Karpas-422 (cell line): Measurements from ENCODE around the gene VEGFD. TPM values are rescaled to one million over a fixed set of nuclear protein-coding genes. Genes with fewer than 3 reads are reported as not detected.

Source experiments
- DNase-seq: peaks from one replicate; pipeline ENCODE4 v3.0.0-alpha.2; 2015
- H2AFZ ChIP-seq: fragments of 200-600 bp; sonication (generic); 2 replicates; pipeline ENCODE4 v1.6.1; 2014; ENCODE audit warnings: antibody characterized with exemption, low read length, mixed read lengths
- H3K27ac ChIP-seq: fragments of 200-600 bp; sonication (generic); 2 replicates; pipeline ENCODE4 v1.5.1; 2014; ENCODE audit warnings: mild to moderate bottlenecking, low read length, moderate library complexity
- H3K27me3 ChIP-seq: fragments of 200-600 bp; sonication (generic); 2 replicates; pipeline ENCODE4 v1.6.1; 2014; ENCODE audit warnings: low read length, mixed read lengths
- H3K36me3 ChIP-seq: fragments of 200-600 bp; sonication (generic); 2 replicates; pipeline ENCODE4 v1.6.1; 2014; ENCODE audit warnings: low read length, mixed read lengths; ENCODE audit not compliant: insufficient read depth
- H3K4me1 ChIP-seq: fragments of 200-600 bp; sonication (generic); 2 replicates; pipeline ENCODE4 v1.6.1; 2014; ENCODE audit warnings: mild to moderate bottlenecking, low read length, mixed read lengths
- H3K4me2 ChIP-seq: fragments of 200-600 bp; sonication (generic); 2 replicates; pipeline ENCODE4 v1.6.1; 2014; ENCODE audit warnings: low read length, low read depth, mild to moderate bottlenecking; ENCODE audit not compliant: poor library complexity, severe bottlenecking
- H3K4me3 ChIP-seq: fragments of 200-600 bp; sonication (generic); 2 replicates; pipeline ENCODE4 v1.5.1; 2014; ENCODE audit warnings: mild to moderate bottlenecking, antibody characterized with exemption, low read length, mixed read lengths
- H3K79me2 ChIP-seq: fragments of 200-600 bp; sonication (generic); 2 replicates; pipeline ENCODE4 v1.6.1; 2014; ENCODE audit warnings: mild to moderate bottlenecking, low read length, mixed read lengths
- H3K9ac ChIP-seq: fragments of 200-600 bp; sonication (generic); 2 replicates; pipeline ENCODE4 v1.6.0; 2014; ENCODE audit warnings: low read length
- H3K9me2 ChIP-seq: fragments of 200-600 bp; sonication (generic), shearing (Covaris generic); replicated peaks from 2 replicates; pipeline ENCODE4 v1.6.0; 2014; ENCODE audit warnings: mild to moderate bottlenecking, low read length, moderate library complexity; ENCODE audit not compliant: insufficient read depth
- H3K9me3 ChIP-seq: fragments of 300-700, 200-600 bp; sonication (generic); 2 replicates; pipeline ENCODE4 v1.6.1; 2014; ENCODE audit warnings: low read length, mixed read lengths
- H4K20me1 ChIP-seq: fragments of 200-600 bp; sonication (generic); 2 replicates; pipeline ENCODE4 v1.6.1; 2014; ENCODE audit warnings: mild to moderate bottlenecking, antibody characterized with exemption, low read length, low read depth; ENCODE audit not compliant: insufficient read depth
- total RNA-seq: library from RNA; depleted of rRNA; stranded (reverse); fragments of >200 nt; shearing (Covaris generic); gene quantifications from 2 replicates; pipeline ENCODE4 v1.2.3, GENCODE V29; 2014; ENCODE audit warnings: low replicate concordance

Gene VEGFD
- total RNA-seq, 1 experiment from 2014 or later, result not detected

DNA sequence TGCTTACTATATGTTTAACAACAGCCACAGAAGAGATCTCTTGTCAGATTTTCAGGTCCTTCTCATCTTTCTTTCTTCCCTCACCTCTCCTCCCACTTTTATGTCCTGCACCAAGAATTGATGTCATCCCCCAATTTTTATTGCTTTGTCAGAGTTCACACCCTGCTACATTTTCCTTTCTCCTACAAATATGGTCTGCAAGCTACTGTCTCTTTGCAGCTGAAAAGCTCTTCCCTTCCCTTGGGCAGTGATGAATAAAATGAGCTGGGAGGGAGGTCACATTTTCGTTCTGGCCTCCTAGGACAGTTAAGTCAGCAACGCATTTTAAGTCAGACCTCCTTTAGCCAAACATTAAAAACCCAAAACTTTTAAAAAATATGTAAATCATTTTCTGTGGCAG is 26.7 kb upstream of the VEGFD start:
- no peaks in the 10 kb centered on the region for H3K9me3 ChIP-seq
- H3K79me2 ChIP-seq, result no peaks in the 10 kb centered on the region
- DNase-seq, result no peak

DNA sequence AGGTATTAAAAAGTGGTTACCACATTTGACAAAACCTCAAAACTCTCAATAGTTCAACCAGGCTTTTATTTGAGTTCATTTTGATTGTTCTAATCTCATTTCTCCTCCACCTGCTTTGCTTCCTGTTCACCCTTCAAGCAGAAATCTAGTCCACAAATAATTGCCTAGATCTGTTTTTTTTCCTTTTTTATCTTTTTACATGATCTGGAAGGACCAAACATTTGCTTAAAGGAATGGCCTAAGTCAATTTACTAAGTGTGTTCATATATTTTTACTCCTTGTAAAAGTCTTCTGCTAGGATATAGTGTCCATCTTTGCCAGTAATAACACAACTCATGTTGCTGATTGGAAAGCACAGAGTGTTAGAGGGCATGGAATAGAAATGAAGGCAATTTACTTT is 26.2 kb upstream of the VEGFD start:
- Histone ChIP-seq H3K36me3 (no peaks in the 10 kb centered on the region), H3K4me3 (no peak overlapping the region), H3K4me2 (no peak overlapping the region), H3K27ac (no peak overlapping the region), H3K4me1 (peaks cover 17% of the 10 kb centered on the region), H3K9me2 (no peaks in the 10 kb centered on the region), H3K9ac (no peak overlapping the region), H4K20me1 (no peaks in the 10 kb centered on the region), H2AFZ (no peak overlapping the region), H3K27me3 (no peaks in the 10 kb centered on the region), H3K9me3 (no peaks in the 10 kb centered on the region), H3K79me2 (no peaks in the 10 kb centered on the region)
- no peak for DNase-seq

More for the DNA sequence above, 26.7 kb upstream of the VEGFD start:
- Histone ChIP-seq H3K9me2 (no peaks in the 10 kb centered on the region), H3K9ac (no peak overlapping the region), H2AFZ (no peak overlapping the region), H3K27me3 (no peaks in the 10 kb centered on the region), H4K20me1 (no peaks in the 10 kb centered on the region), H3K36me3 (no peaks in the 10 kb centered on the region), H3K27ac (no peak overlapping the region), H3K4me3 (no peak overlapping the region), H3K4me2 (no peak overlapping the region), H3K4me1 (peaks cover 17% of the 10 kb centered on the region)

DNA sequence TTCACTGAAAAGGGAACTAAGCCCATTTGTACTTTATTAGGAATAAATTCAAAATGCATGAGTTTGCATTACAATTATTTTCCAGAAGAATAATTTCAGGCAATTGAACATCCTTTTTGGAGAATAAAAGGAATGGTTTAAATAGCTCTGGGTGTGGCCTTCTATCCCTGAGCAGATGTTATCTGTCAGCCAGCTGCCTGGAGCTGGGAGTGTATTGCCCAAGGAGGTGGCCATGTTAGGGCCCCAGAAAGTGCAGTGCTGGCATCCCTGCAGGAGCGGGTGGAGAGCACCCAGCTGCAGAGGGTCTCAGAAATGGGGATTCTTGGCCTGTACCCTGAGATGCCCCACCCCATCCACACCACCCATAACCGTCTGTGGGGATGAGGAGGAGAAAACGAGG is 21.6 kb upstream of the VEGFD start:
- no peaks in the 10 kb centered on the region for H3K36me3 ChIP-seq
- no peak overlapping the region for H3K27ac ChIP-seq
- no peaks in the 10 kb centered on the region for H3K9me3 ChIP-seq
- no peaks in the 10 kb centered on the region for H3K27me3 ChIP-seq
- no peak overlapping the region for H2AFZ ChIP-seq
- H3K79me2 ChIP-seq, result no peaks in the 10 kb centered on the region
- no peak for DNase-seq
- H4K20me1 ChIP-seq, result no peaks in the 10 kb centered on the region
- no peak overlapping the region for H3K4me3 ChIP-seq
- peaks cover 11% of the 10 kb centered on the region for H3K4me1 ChIP-seq
- H3K9ac ChIP-seq, result no peak overlapping the region
- H3K4me2 ChIP-seq, result no peak overlapping the region
- H3K9me2 ChIP-seq, result no peaks in the 10 kb centered on the region

DNA sequence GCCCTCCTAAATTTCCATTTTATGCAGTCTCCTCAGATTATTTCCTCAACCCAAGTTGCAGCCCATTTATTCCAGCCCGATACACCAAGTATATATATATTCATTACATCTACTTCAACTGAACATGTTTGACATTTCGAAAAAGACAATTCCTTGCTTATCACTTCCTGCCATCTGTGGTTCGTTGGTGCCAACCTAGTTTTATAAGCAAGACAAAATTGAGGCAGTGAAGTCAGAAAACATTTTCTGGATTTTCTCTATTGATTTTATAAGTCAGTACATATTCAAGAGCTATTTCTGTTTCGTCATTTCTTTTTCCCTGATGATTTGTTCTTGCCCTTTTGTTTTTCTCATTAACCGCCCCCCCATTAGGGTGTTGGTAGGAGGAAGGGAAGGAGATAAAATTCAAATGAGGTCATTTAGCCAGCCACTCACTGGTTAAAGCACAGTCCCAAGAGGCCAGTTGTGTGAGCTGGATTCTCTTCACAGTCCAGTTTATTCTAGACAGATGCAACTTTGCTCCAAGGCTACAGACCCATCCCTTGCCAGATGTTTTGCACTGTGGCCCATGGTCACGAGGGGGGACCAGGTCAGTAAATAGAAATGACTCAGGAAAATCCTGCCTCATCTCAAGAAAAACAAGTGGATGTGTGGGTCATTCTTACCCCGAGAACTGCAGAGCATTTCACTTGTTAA is 20.3 kb upstream of the VEGFD start:
- Histone ChIP-seq H3K79me2 (no peaks in the 10 kb centered on the region), H3K9ac (no peak overlapping the region), H4K20me1 (no peaks in the 10 kb centered on the region), H3K4me2 (no peak overlapping the region), H3K4me1 (peaks cover 11% of the 10 kb centered on the region), H3K36me3 (no peaks in the 10 kb centered on the region), H3K9me3 (no peaks in the 10 kb centered on the region), H3K27me3 (no peaks in the 10 kb centered on the region), H3K9me2 (no peaks in the 10 kb centered on the region), H3K27ac (no peak overlapping the region), H3K4me3 (no peak overlapping the region), H2AFZ (no peak overlapping the region)
- DNase-seq, result no peak

DNA sequence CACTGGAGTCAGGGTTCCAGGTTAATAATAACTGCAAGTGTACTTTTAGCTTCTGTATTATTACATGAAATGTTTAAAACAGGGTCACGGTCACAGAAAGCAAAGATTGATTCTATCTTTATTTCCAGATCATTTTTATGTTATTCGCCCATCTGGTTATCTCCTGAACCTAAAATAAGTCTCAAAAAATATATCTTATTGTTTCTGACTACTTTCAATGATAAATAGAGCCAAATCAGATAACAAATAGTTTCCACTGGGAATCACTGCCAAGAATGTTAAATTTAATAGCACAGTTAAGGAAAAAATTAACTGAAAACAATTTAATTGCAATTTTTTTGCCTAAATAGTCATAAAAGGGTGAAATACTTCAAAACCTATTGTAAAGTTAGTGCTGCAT is 17.2 kb upstream of the VEGFD start:
- no peaks in the 10 kb centered on the region for H3K79me2 ChIP-seq
- no peaks in the 10 kb centered on the region for H3K9me3 ChIP-seq

DNA sequence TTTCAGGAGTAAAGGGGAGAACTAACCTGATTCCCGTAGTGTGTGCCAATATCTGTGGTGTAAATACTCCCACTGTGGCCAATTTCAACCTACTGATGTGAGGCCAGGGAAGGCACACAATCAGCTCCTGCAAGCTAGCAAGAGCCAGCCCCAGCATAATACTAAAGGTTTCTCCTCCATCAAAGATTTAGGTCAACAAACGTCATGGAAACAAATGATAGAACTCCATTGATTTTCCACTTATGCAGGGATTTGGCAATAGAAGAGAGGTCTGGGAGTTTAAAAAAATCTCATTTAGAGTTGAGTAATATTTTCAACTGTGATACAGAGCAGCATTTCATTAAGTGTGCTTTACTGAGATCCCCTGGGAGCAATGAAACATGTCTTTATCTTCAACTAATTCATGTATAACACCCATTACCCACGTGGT is 15.8 kb upstream of the VEGFD start:
- Histone ChIP-seq H3K27me3 (no peaks in the 10 kb centered on the region), H3K27ac (no peak overlapping the region), H3K9me3 (no peaks in the 10 kb centered on the region), H2AFZ (no peak overlapping the region), H3K4me3 (no peak overlapping the region), H3K9me2 (no peaks in the 10 kb centered on the region), H3K79me2 (no peaks in the 10 kb centered on the region), H4K20me1 (no peaks in the 10 kb centered on the region), H3K4me2 (no peak overlapping the region), H3K36me3 (no peaks in the 10 kb centered on the region), H3K9ac (no peak overlapping the region), H3K4me1 (peaks cover 7% of the 10 kb centered on the region)
- DNase-seq, result no peak

More for the DNA sequence above, 17.2 kb upstream of the VEGFD start:
- peaks cover 11% of the 10 kb centered on the region for H3K4me1 ChIP-seq
- no peaks in the 10 kb centered on the region for H3K27me3 ChIP-seq
- H3K9me2 ChIP-seq, result no peaks in the 10 kb centered on the region
- no peak overlapping the region for H3K4me2 ChIP-seq
- H3K27ac ChIP-seq, result no peak overlapping the region
- no peak overlapping the region for H3K9ac ChIP-seq
- no peaks in the 10 kb centered on the region for H3K36me3 ChIP-seq
- H3K4me3 ChIP-seq, result no peak overlapping the region
- H4K20me1 ChIP-seq, result no peaks in the 10 kb centered on the region
- no peak for DNase-seq
- no peak overlapping the region for H2AFZ ChIP-seq

DNA sequence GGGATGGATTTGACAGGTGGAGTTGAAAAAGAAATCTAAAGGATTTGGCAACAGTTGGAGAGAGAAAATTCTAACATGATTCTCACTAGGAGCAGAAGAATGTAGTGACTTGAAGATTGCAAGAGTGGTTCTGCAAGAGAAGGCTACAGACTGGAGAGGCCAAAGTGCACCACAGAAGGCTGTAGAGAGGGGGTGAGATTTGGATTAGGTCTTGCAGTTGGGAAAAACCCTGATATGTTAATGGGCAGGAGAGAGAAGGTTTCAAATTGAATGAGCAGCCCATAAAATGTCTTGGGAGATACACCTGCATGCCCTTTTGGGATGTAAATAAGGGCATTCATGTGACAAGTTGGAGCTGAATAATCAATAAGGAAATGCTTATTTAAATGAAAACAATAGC is 14.7 kb upstream of the VEGFD start:
- H3K4me3 ChIP-seq, result no peak overlapping the region
- H2AFZ ChIP-seq, result no peak overlapping the region
- no peak overlapping the region for H3K9ac ChIP-seq
- no peak overlapping the region for H3K4me2 ChIP-seq
- no peak overlapping the region for H3K27ac ChIP-seq
- no peaks in the 10 kb centered on the region for H3K9me3 ChIP-seq
- no peaks in the 10 kb centered on the region for H4K20me1 ChIP-seq
- H3K27me3 ChIP-seq, result no peaks in the 10 kb centered on the region
- no peaks in the 10 kb centered on the region for H3K4me1 ChIP-seq
- H3K36me3 ChIP-seq, result no peaks in the 10 kb centered on the region
- no peak for DNase-seq
- no peaks in the 10 kb centered on the region for H3K79me2 ChIP-seq
- H3K9me2 ChIP-seq, result no peaks in the 10 kb centered on the region

DNA sequence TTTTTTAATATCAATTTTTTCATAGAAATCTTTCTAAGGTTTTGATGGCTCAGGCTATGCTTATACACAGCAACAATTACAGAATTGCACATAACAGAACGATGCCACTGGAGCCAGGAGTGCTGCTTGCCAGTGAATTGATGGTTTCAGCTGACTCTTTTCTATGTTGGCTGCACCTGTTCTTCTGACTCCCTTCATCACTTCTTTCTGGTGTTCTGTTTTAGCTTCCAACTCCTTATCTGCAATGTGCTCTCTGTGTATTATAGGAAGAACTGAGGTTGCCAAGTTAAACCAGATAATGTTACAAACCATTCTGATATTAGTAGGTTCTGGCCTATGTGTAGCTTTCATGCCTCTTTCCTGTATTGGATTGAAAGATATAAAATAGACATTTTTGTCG is 11.6 kb upstream of the VEGFD start:
- H3K4me2 ChIP-seq, result no peak overlapping the region
- H3K79me2 ChIP-seq, result no peaks in the 10 kb centered on the region
- H3K36me3 ChIP-seq, result no peaks in the 10 kb centered on the region
- H3K4me3 ChIP-seq, result no peak overlapping the region
- H2AFZ ChIP-seq, result no peak overlapping the region
- H3K9me2 ChIP-seq, result no peaks in the 10 kb centered on the region
- H3K4me1 ChIP-seq, result no peaks in the 10 kb centered on the region
- DNase-seq, result no peak
- no peak overlapping the region for H3K27ac ChIP-seq
- no peak overlapping the region for H3K9ac ChIP-seq
- H4K20me1 ChIP-seq, result no peaks in the 10 kb centered on the region
- no peaks in the 10 kb centered on the region for H3K27me3 ChIP-seq
- H3K9me3 ChIP-seq, result no peaks in the 10 kb centered on the region
